Natural killer cell (primary cell): ENCODE measurements around the gene RUNX3. TPM values are rescaled to one million over a fixed set of nuclear protein-coding genes. Genes with fewer than 3 reads are reported as not detected.
A peak's percentile ranks its signal among the peaks of the same experiment; 100 is the strongest.

Experiments used
- ATAC-seq, 3 donors: fragments of 150-1000 bp in 2 of 3; fragments of 200-7000 bp in 1 of 3; cut with Tn5 transposase; 1 replicate in 1 of 3; 2 replicates in 2 of 3; pipeline ENCODE4 v1.10.0; 2021; ENCODE audit warnings: mild to moderate bottlenecking in 2 of 3, moderate library complexity in 2 of 3
- DNase-seq, 2 donors: peaks; one replicate each; pipeline versions ENCODE4 v3.0.0 to v3.0.0-alpha.2; 2013 to 2021; ENCODE audit warnings: mixed read lengths in 1 of 2
- H3K27ac ChIP-seq: one replicate; pipeline ENCODE4 v1.5.1; 2013; ENCODE audit warnings: mild to moderate bottlenecking, low read length
- H3K27me3 ChIP-seq: one replicate; pipeline ENCODE4 v1.6.1; 2013; ENCODE audit warnings: low read length; ENCODE audit not compliant: control insufficient read depth, insufficient read depth
- H3K36me3 ChIP-seq: one replicate; pipeline ENCODE4 v1.6.1; 2013; ENCODE audit warnings: low read length; ENCODE audit not compliant: control insufficient read depth, insufficient read depth
- H3K4me1 ChIP-seq: one replicate; pipeline ENCODE4 v1.6.1; 2013; ENCODE audit warnings: low read length; ENCODE audit not compliant: control insufficient read depth, insufficient read depth
- H3K4me3 ChIP-seq: one replicate; pipeline ENCODE4 v1.5.1; 2013; ENCODE audit warnings: low read length
- H3K9me3 ChIP-seq: one replicate; pipeline ENCODE4 v1.6.1; 2013; ENCODE audit warnings: low read length; ENCODE audit not compliant: control insufficient read depth, insufficient read depth
- H3K27ac Mint-ChIP-seq, 2 donors: one replicate each; pipeline ENCODE4 v1.8.0; 2022; ENCODE audit warnings: mild to moderate bottlenecking in 2 of 2, mixed read lengths in 2 of 2, moderate library complexity in 1 of 2
- H3K27me3 Mint-ChIP-seq, 2 donors: one replicate each; pipeline ENCODE4 v1.8.0; 2022; ENCODE audit warnings: low read depth in 2 of 2, mixed read lengths in 2 of 2
- H3K36me3 Mint-ChIP-seq: one replicate; pipeline ENCODE4 v1.8.0; 2022; ENCODE audit warnings: mixed read lengths
- H3K4me1 Mint-ChIP-seq, 2 donors: one replicate each; pipeline ENCODE4 v1.8.0; 2022; ENCODE audit warnings: mixed read lengths in 2 of 2
- H3K4me3 Mint-ChIP-seq: one replicate; pipeline ENCODE4 v1.8.0; 2022; ENCODE audit warnings: mild to moderate bottlenecking, moderate library complexity, mixed read lengths
- H3K9me3 Mint-ChIP-seq, 2 donors: one replicate each; pipeline ENCODE4 v1.8.0; 2022; ENCODE audit warnings: mixed read lengths in 2 of 2
- WGBS: methylation state at CpG from one replicate; pipeline ENCODE4 v1.1.7; 2013; ENCODE audit warnings: missing lambda C conversion rate; ENCODE audit not compliant: insufficient coverage; 5-methylcytosine and 5-hydroxymethylcytosine counted together
- intact Hi-C: fragments of 100-400 bp; cut with micrococcal nuclease; formaldehyde crosslinking; loops from one replicate; pipeline ENCODE4 v1.14.2; 2022
- total RNA-seq, 4 donors: library from RNA; stranded (reverse); fragments of 120-200 nt in 1 of 4; gene quantifications; one replicate each; pipeline versions ENCODE4 v1.2.3 to v1.2.4, GENCODE V29; 2013 to 2022
- TF ChIP-seq, protein P1 (sequence below): fragments of 200-600 bp; IDR thresholded peaks from one replicate; pipeline ENCODE4 v1.8.0; 2022; ENCODE audit warnings: antibody characterized with exemption

Gene RUNX3
- total RNA-seq, 3 donors from 2014 or later (not counting 1 experiment from before 2014, with no cell fraction given): 537 to 630 (median 601) TPM

DNA sequence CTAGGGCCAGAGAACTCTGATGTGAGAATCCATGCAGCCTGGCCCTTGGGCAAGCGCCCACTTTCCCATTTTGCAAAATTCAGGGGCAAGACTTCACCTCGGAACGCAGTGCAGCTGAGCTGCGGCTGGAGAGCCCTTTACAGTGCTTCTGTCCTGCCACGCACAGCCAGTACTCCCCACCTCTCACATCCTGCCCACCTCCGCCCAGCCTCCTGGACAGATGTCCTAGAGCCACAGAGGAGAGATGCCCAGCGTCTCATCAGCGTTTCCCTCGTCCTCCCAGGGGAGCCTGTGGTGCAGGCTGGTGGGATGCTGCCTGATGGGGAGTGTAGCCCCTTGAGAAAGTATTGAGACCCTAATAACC lies 29.6 kb downstream of the RUNX3 start:
- peaks cover 98% of the 10 kb centered on the region for H3K4me1 ChIP-seq
- peak overlapping the region; percentile 91 to 99 for H3K27ac Mint-ChIP-seq
- DNase-seq: peak; percentile 20 to 25
- 74% methylated on average over 6 of the region's 9 CpGs for WGBS
- H3K36me3 ChIP-seq: peaks cover 54% of the 10 kb centered on the region
- peaks cover 54 to 84% of the 10 kb centered on the region in 2 donors for H3K4me1 Mint-ChIP-seq
- no peaks in the 10 kb centered on the region for H3K9me3 Mint-ChIP-seq
- TF ChIP-seq, protein P1, sequence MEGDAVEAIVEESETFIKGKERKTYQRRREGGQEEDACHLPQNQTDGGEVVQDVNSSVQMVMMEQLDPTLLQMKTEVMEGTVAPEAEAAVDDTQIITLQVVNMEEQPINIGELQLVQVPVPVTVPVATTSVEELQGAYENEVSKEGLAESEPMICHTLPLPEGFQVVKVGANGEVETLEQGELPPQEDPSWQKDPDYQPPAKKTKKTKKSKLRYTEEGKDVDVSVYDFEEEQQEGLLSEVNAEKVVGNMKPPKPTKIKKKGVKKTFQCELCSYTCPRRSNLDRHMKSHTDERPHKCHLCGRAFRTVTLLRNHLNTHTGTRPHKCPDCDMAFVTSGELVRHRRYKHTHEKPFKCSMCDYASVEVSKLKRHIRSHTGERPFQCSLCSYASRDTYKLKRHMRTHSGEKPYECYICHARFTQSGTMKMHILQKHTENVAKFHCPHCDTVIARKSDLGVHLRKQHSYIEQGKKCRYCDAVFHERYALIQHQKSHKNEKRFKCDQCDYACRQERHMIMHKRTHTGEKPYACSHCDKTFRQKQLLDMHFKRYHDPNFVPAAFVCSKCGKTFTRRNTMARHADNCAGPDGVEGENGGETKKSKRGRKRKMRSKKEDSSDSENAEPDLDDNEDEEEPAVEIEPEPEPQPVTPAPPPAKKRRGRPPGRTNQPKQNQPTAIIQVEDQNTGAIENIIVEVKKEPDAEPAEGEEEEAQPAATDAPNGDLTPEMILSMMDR: no peak
- H3K9me3 ChIP-seq: no peaks in the 10 kb centered on the region
- H3K27me3 Mint-ChIP-seq: no peaks in the 10 kb centered on the region
- H3K27me3 ChIP-seq: no peaks in the 10 kb centered on the region
- H3K4me3 ChIP-seq: no peak overlapping the region
- intact Hi-C loops: no loop called here
- H3K4me3 Mint-ChIP-seq: peak overlapping the region; percentile 73
- peak overlapping the region; percentile 55 for H3K27ac ChIP-seq
- no peaks in the 10 kb centered on the region for H3K36me3 Mint-ChIP-seq
- no peak for ATAC-seq

DNA sequence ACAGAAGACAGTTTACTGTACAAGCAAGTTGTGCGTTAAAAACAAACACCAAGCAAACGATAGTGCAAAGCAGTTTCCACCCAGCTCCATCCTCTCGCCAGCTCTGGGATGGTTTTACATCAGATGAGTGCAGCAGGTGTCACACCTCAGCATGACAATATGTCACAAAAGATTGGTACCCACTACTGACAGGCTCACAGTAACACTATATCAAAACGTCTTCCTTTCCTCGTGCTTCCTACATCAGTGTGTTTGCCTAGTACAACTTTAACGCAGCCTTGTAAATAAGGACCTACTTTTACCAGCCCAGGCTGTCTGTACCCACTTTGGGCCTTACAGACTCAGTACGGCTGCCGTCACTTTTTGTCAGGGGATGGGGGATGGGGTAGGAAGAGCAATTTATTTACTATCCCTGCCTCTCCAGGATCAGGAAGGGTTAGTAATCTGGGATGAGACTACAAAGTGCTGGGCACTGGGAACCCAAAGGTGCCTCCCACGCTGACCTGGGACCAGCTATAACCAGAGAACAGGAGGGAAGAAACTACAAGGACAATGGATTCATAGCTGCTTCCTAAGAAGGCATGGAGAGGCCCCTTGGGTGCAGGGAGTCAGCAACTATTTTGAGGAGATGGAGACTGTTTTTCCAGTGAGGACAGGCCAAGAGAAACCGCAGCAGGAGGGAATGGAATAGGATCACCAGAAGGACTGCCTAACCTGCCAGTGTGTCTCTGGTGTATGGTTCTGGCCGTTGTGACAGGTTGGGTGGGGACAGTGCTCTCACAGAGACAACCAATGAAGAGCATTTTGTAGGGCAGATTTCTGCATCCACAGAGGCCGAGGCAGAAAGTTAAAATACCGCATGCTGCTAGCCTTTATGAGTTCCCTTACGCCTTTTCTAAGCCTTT lies 30.2 kb downstream of the RUNX3 start:
- 59% methylated on average over 14 of the region's 14 CpGs for WGBS
- H3K4me3 Mint-ChIP-seq: peak overlapping the region; percentile 73
- peaks cover 91% of the 10 kb centered on the region for H3K4me1 ChIP-seq
- DNase-seq (peak; percentile 14 to 53), ATAC-seq (peak; percentile 14 to 36 (median 27))
- H3K36me3 ChIP-seq: peaks cover 47% of the 10 kb centered on the region
- no peaks in the 10 kb centered on the region for H3K9me3 ChIP-seq
- H3K9me3 Mint-ChIP-seq: no peaks in the 10 kb centered on the region
- no peaks in the 10 kb centered on the region for H3K36me3 Mint-ChIP-seq
- no peak overlapping the region for H3K4me3 ChIP-seq
- intact Hi-C loops: loop anchor here (2.0 kb wide), 1 partner anchor 43 kb away; no protein-coding TSS in a partner anchor
- H3K27ac ChIP-seq: peak overlapping the region; percentile 55
- H3K27me3 Mint-ChIP-seq: no peaks in the 10 kb centered on the region
- TF ChIP-seq, protein P1: no peak
- H3K27me3 ChIP-seq: no peaks in the 10 kb centered on the region
- H3K27ac Mint-ChIP-seq: peak overlapping the region; percentile 91 to 99
- H3K4me1 Mint-ChIP-seq: peaks cover 54 to 78% of the 10 kb centered on the region in 2 donors

DNA sequence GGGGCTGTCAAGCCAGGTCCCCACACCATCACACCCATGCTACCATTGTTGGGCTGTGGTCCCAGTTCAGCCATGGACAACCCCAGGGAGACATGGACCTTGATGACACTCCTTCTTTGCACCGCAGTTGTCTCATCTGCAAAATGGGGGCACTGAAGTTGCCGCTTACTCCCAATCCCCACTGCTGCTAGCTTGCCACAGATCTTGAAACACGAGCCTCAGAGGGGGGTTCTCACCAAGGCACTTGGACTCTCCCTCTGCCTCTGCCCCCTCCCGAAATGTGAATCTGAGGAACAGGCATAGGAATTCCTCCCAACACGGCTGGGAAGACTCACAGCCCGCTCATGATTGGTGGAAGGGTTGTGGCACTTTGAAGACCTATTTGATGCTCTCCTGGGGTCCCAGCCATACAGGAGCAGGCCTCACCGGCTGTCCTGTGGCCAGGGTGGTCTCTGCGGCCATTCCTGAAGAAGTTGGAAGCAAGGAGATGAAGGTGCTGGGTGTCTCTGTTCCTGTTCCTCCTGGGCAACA lies 31.1 kb downstream of the RUNX3 start:
- H3K4me1 Mint-ChIP-seq: peaks cover 50 to 73% of the 10 kb centered on the region in 2 donors
- H3K27ac ChIP-seq: peak overlapping the region; percentile 55
- no peak for ATAC-seq

More for the DNA sequence above, 31.1 kb downstream of the RUNX3 start:
- Histone ChIP-seq H3K4me1 (peaks cover 83% of the 10 kb centered on the region), H3K9me3 (no peaks in the 10 kb centered on the region), H3K36me3 (peaks cover 39% of the 10 kb centered on the region), H3K27me3 (no peaks in the 10 kb centered on the region), H3K4me3 (no peak overlapping the region)
- Mint-ChIP-seq H3K36me3 (no peaks in the 10 kb centered on the region), H3K9me3 (no peaks in the 10 kb centered on the region), H3K4me3 (peak overlapping the region; percentile 52), H3K27ac (peak overlapping the region; percentile 91 to 99), H3K27me3 (no peaks in the 10 kb centered on the region)
- TF ChIP-seq, protein P1: no peak
- WGBS: 80% methylated on average over 6 of the region's 8 CpGs
- intact Hi-C loops: loop anchor here (1.0 to 2.0 kb wide), 2 partner anchors 42 to 51 kb away; no protein-coding TSS in a partner anchor
- peak; percentile 15 to 37 for DNase-seq
